K562 (cell line): Measurements from ENCODE around the gene VPS13D. TPM values are rescaled to one million over a fixed set of nuclear protein-coding genes. Genes with fewer than 3 reads are reported as not detected.

Source experiments
- ATAC-seq: fragments of 200-7000 bp; cut with Tn5 transposase; 3 replicates; pipeline ENCODE4 v1.9.1; 2020; ENCODE audit warnings: moderate library complexity
- BruUV-seq: library from RNA; stranded (reverse); fragments of 400-500 nt; replicated peaks from 2 replicates; lab custom pipeline; 2021; lab: Mats Ljungman, UMichigan
- CTCF ChIA-PET: fragments of 300-600 bp; formaldehyde crosslinking; extraction: SDS; loops from one replicate; lab custom pipeline; 2021; ENCODE audit warnings: low intra/inter-chr PET ratio; lab: Yijun Ruan, JAX
- POLR2A ChIA-PET: fragments of 300-600, 350-650 bp; sonication (Branson Sonifier 250); formaldehyde crosslinking; extraction: SDS; loops from one replicate; lab custom pipeline; 2021; ENCODE audit warnings: antibody characterized with exemption, inconsistent platforms; lab: Yijun Ruan, JAX
- DNase-seq, 4 experiments: peaks; one replicate each; pipeline versions ENCODE4 v3.0.0 to v3.0.0-alpha.2; 2011 to 2018; ENCODE audit warnings: low spot score in 3 of 4, mixed read lengths in 3 of 4; ENCODE audit errors: extremely low read depth in 1 of 4
- FAIRE-seq: peaks from 2 replicates; lab custom pipeline; 2011; peaks lifted over from hg19 to GRCh38; lab: Jason Lieb, UNC
- H2AFZ ChIP-seq: 2 replicates; pipeline ENCODE4 v1.6.0; 2011; ENCODE audit warnings: low read depth, low read length, control low read depth, inconsistent platforms
- H3K27ac ChIP-seq: fragments of 200-600 bp; 3 replicates; pipeline ENCODE4 v1.8.0; 2011; ENCODE audit warnings: low read depth, mild to moderate bottlenecking, control low read depth, inconsistent platforms, low read length, moderate library complexity, mixed read lengths; ENCODE audit errors: extremely low read depth
- H3K27me3 ChIP-seq, 2 experiments: fragments of 300-600 bp in 1 of 2; 2 replicates in 1 of 2; 3 replicates in 1 of 2; pipeline versions ENCODE4 v1.6.0 to v1.8.0; 2011; ENCODE audit warnings: inconsistent platforms in 2 of 2, low read length in 2 of 2, mild to moderate bottlenecking in 1 of 2, mixed read lengths in 1 of 2, moderate library complexity in 1 of 2; ENCODE audit not compliant: control insufficient read depth in 2 of 2, insufficient read depth in 2 of 2
- H3K36me3 ChIP-seq: fragments of 300-600 bp; 3 replicates; pipeline ENCODE4 v1.8.0; 2011; ENCODE audit warnings: mild to moderate bottlenecking, low read length, inconsistent platforms; ENCODE audit not compliant: control insufficient read depth, insufficient read depth
- H3K4me1 ChIP-seq, 2 experiments: fragments of 200-600 bp in 1 of 2; replicated peaks in 1 of 2; 2 replicates in 1 of 2; 3 replicates in 1 of 2; pipeline versions ENCODE4 v1.5.1 to v1.8.0; 2011; ENCODE audit warnings: inconsistent platforms in 2 of 2, low read length in 2 of 2, mild to moderate bottlenecking in 1 of 2, mixed read lengths in 1 of 2, moderate library complexity in 1 of 2; ENCODE audit not compliant: control insufficient read depth in 2 of 2, insufficient read depth in 2 of 2
- H3K4me2 ChIP-seq: 2 replicates; pipeline ENCODE4 v1.6.1; 2011; ENCODE audit warnings: low read length, control low read depth, inconsistent platforms, mixed read lengths; ENCODE audit not compliant: insufficient read depth
- H3K4me3 ChIP-seq: fragments of 200-600 bp; sonication (generic), shearing (Covaris generic); 2 replicates; pipeline ENCODE4 v1.5.1; 2016; ENCODE audit warnings: control low read depth, inconsistent platforms
- H3K79me2 ChIP-seq: fragments of 200-600 bp; 3 replicates; pipeline ENCODE4 v1.8.0; 2011; ENCODE audit warnings: low read length, inconsistent platforms; ENCODE audit not compliant: control insufficient read depth, insufficient read depth
- H3K9ac ChIP-seq, 2 experiments: 2 replicates each; pipeline versions ENCODE4 v1.6.0 to v1.6.1; 2011; ENCODE audit warnings: low read depth in 2 of 2, low read length in 2 of 2, control low read depth in 1 of 2, inconsistent platforms in 1 of 2, mild to moderate bottlenecking in 1 of 2, mixed read lengths in 1 of 2; ENCODE audit not compliant: insufficient read depth in 1 of 2
- H3K9me1 ChIP-seq: one replicate; pipeline ENCODE4 v1.6.0; 2011; ENCODE audit warnings: inconsistent platforms, mild to moderate bottlenecking, low read length, moderate library complexity; ENCODE audit not compliant: control insufficient read depth, insufficient read depth
- H3K9me3 ChIP-seq: replicated peaks from 2 replicates; pipeline ENCODE4 v1.5.1; 2011; ENCODE audit warnings: low read depth, low read length, inconsistent platforms; ENCODE audit not compliant: control insufficient read depth, insufficient read depth
- H4K20me1 ChIP-seq: replicated peaks from 2 replicates; pipeline ENCODE4 v1.6.1; 2011; ENCODE audit warnings: low read length, inconsistent platforms, mixed read lengths; ENCODE audit not compliant: control insufficient read depth, insufficient read depth
- ARID4B ChIP-seq: sonication (generic); formaldehyde crosslinking; IDR thresholded peaks from 2 replicates; pipeline ENCODE4 v1.8.0; 2022; ENCODE audit warnings: mild to moderate bottlenecking, missing genetic modification reagents
- CBX3 ChIP-seq, 2 experiments: IDR thresholded peaks; 1 replicate in 1 of 2; 2 replicates in 1 of 2; pipeline ENCODE4 v1.6.1; 2012; ENCODE audit warnings: inconsistent platforms in 2 of 2, low read length in 2 of 2, borderline replicate concordance in 1 of 2, control low read depth in 1 of 2
- POLR3A ChIP-seq: IDR thresholded peaks from 2 replicates; pipeline ENCODE4 v1.6.1; 2011; ENCODE audit warnings: borderline replicate concordance, mild to moderate bottlenecking, moderate library complexity; ENCODE audit not compliant: insufficient read length, insufficient read depth; ENCODE audit errors: extremely low read depth
- SAP30 ChIP-seq: fragments of 200-600 bp; sonication (generic); IDR thresholded peaks from 2 replicates; pipeline ENCODE4 v1.6.1; 2012; ENCODE audit warnings: borderline replicate concordance, low read depth, mild to moderate bottlenecking, moderate library complexity, low read length, control low read depth, inconsistent platforms; ENCODE audit not compliant: insufficient read depth, poor library complexity, severe bottlenecking
- WGBS: fragments of 100-300 bp; shearing (Covaris generic); methylation state at CpG from one replicate; pipeline ENCODE4 v1.1.6; 2016; ENCODE audit warnings: low coverage, mixed read lengths; ENCODE audit not compliant: insufficient coverage; ENCODE audit errors: missing lambda C conversion rate; 5-methylcytosine and 5-hydroxymethylcytosine counted together
- in situ Hi-C: fragments of 300-500 bp; cut with MboI; formaldehyde crosslinking; loops from 4 replicates; pipeline ENCODE4 v1.15.0; 2018; ENCODE audit warnings: inconsistent platforms, mixed read lengths
- intact Hi-C: fragments of 100-400 bp; cut with micrococcal nuclease; formaldehyde crosslinking; loops from 2 replicates; pipeline ENCODE4 v1.14.2; 2022
- polyA plus RNA-seq, 8 experiments: library from polyadenylated mRNA; depleted of rRNA in 4 of 8; stranded (reverse) in 5 of 8; unstranded in 3 of 8; fragments of >200 nt; fragmentation: Nextera tagmentation in 2 of 8; fragmentation: Illumina TruSeq in 1 of 8; extraction: Ambion mirVana in 2 of 8; extraction: Trizol in 1 of 8; gene quantifications; 2 replicates each; pipeline versions ENCODE4 v1.2.1 to v1.2.3, GENCODE V29; 2011 to 2014; ENCODE audit warnings: inconsistent platforms in 1 of 8, missing spikeins in 1 of 8
- total RNA-seq, 7 experiments: library from RNA; depleted of rRNA in 6 of 7; stranded (reverse); fragments of >200 nt in 6 of 7; fragmentation: Illumina TruSeq in 2 of 7; extraction: Trizol in 2 of 7; gene quantifications; 2 replicates each; pipeline versions ENCODE4 v1.2.1 to v1.2.3, GENCODE V29; 2011 to 2021; ENCODE audit warnings: low replicate concordance in 1 of 7

The VPS13D gene
- total and polyA plus RNA-seq, 9 of the 15 experiments (the other 6 are each of a cell fraction or from before 2014, with no cell fraction given), result 6.1 to 51.5 (median 38.5) TPM

- TF ChIP-seq POLR3A (no peak), SAP30 (no peak)
Observed at GRCh38 chr1:12416101-12416500, 186.3 kb downstream of the VPS13D start (continued).

- TF ChIP-seq CBX3 (IDR thresholded peaks at IDR 0.05; ENCODE audit: borderline replicate concordance in 1 of 2, low read length in 2 of 2) (no peak), ARID4B (peak; percentile 42; the same call in 1 of the 2 replicates)
- no peak for FAIRE-seq
- 93% methylated on average over 6 of the region's 6 CpGs for WGBS
- H3K9me1 ChIP-seq, result no peaks in the 10 kb centered on the region
- DNase-seq, result no peak
- H3K27me3 ChIP-seq, result no peaks in the 10 kb centered on the region
- BruUV-seq, result no TSS peak
- ATAC-seq, result no peak
- H3K4me2 ChIP-seq, result no peak overlapping the region
- H2AFZ ChIP-seq, result no peak overlapping the region
- H3K79me2 ChIP-seq, result no peaks in the 10 kb centered on the region
- peaks cover 63% of the 10 kb centered on the region for H3K36me3 ChIP-seq
- H3K9me3 ChIP-seq, result no peaks in the 10 kb centered on the region; the same call in 1 of the 2 replicates
- H3K4me1 ChIP-seq, result no peaks in the 10 kb centered on the region; a peak in 2 of 5 replicates
- intact Hi-C loops (no loop called here), in situ Hi-C loops (no loop called here)
- H3K4me3 ChIP-seq, result no peak overlapping the region
- POLR2A ChIA-PET, result interaction anchor here (1.1 to 2.1 kb wide), 3 partner anchors 9 to 15 kb away, joined by 3 to 9 read pairs (median 6); no protein-coding TSS in a partner anchor
- H3K27ac ChIP-seq, result no peak overlapping the region; the same call in 2 of the 3 replicates
- H3K9ac ChIP-seq, result no peak overlapping the region
- CTCF ChIA-PET, result no interaction called here
- H4K20me1 ChIP-seq, result no peaks in the 10 kb centered on the region
Observed at GRCh38 chr1:12416744-12417143, 186.9 kb downstream of the VPS13D start.
